IMR-90 (cell line): ENCODE measurements around the gene ATP11B. TPM values are rescaled to one million over a fixed set of nuclear protein-coding genes. Genes with fewer than 3 reads are reported as not detected.
A peak's percentile ranks its signal among the peaks of the same experiment; 100 is the strongest.

Experiments
- ATAC-seq: fragments of 200-7000 bp; cut with Tn5 transposase; 2 replicates; pipeline ENCODE4 v1.9.1; 2020; ENCODE audit warnings: low read depth, mild to moderate bottlenecking, moderate library complexity
- BruUV-seq: library from RNA; stranded (reverse); fragments of 400-500 nt; replicated peaks from 2 replicates; lab custom pipeline; 2021; lab: Mats Ljungman, UMichigan
- CTCF ChIA-PET: fragments of 300-600 bp; formaldehyde crosslinking; extraction: SDS; loops from one replicate; lab custom pipeline; 2021; ENCODE audit warnings: antibody characterized with exemption; lab: Yijun Ruan, JAX
- POLR2A ChIA-PET: fragments of 300-600 bp; sonication (Branson Sonifier 250); formaldehyde crosslinking; loops from one replicate; lab custom pipeline; 2022; ENCODE audit warnings: antibody characterized with exemption; ENCODE audit not compliant: unreplicated experiment; lab: Charles Lee
- DNase-seq: peaks from one replicate; pipeline ENCODE4 v3.0.0; 2013
- H2AFZ ChIP-seq: replicated peaks from 2 replicates; pipeline ENCODE3; 2013; ENCODE audit warnings: low read length, mild to moderate bottlenecking; ENCODE audit not compliant: poor library complexity
- H2AK5ac ChIP-seq: 2 replicates; pipeline ENCODE4 v1.6.1; 2013; ENCODE audit warnings: low read depth, low read length, inconsistent platforms
- H2AK9ac ChIP-seq: replicated peaks from 2 replicates; pipeline ENCODE3; 2013; ENCODE audit warnings: mild to moderate bottlenecking, low read depth, low read length, moderate library complexity; ENCODE audit not compliant: poor library complexity
- H2BK120ac ChIP-seq: 2 replicates; pipeline ENCODE4 v1.6.1; 2013; ENCODE audit warnings: low read depth, low read length, inconsistent platforms
- H2BK15ac ChIP-seq: 3 replicates; pipeline ENCODE4 v1.6.1; 2013; ENCODE audit warnings: low read depth, low read length, inconsistent platforms
- H2BK20ac ChIP-seq: 2 replicates; pipeline ENCODE4 v1.6.1; 2013; ENCODE audit warnings: low read depth, mild to moderate bottlenecking, inconsistent platforms, low read length, moderate library complexity
- H2BK5ac ChIP-seq: 2 replicates; pipeline ENCODE4 v1.6.1; 2013; ENCODE audit warnings: mild to moderate bottlenecking, low read depth, low read length, inconsistent platforms; ENCODE audit not compliant: poor library complexity, severe bottlenecking
- H3K14ac ChIP-seq: replicated peaks from 2 replicates; pipeline ENCODE4 v1.6.1; 2013; ENCODE audit warnings: low read depth, low read length, inconsistent platforms
- H3K18ac ChIP-seq: 2 replicates; pipeline ENCODE4 v1.6.1; 2013; ENCODE audit warnings: low read depth, low read length, control low read depth
- H3K23ac ChIP-seq: 2 replicates; pipeline ENCODE4 v1.6.1; 2013; ENCODE audit warnings: low read depth, low read length, inconsistent platforms
- H3K27ac ChIP-seq: 2 replicates; pipeline ENCODE4 v1.5.1; 2013; ENCODE audit warnings: mild to moderate bottlenecking, control low read depth, low read length; ENCODE audit not compliant: insufficient read depth
- H3K27me3 ChIP-seq: 2 replicates; pipeline ENCODE4 v1.6.1; 2013; ENCODE audit warnings: low read length; ENCODE audit not compliant: control insufficient read depth, insufficient read depth
- H3K36me3 ChIP-seq: 2 replicates; pipeline ENCODE4 v1.6.1; 2013; ENCODE audit warnings: low read length, mixed read lengths; ENCODE audit not compliant: control insufficient read depth, insufficient read depth
- H3K4ac ChIP-seq: 2 replicates; pipeline ENCODE4 v1.6.1; 2013; ENCODE audit warnings: low read depth, low read length, inconsistent platforms
- H3K4me1 ChIP-seq: 2 replicates; pipeline ENCODE4 v1.6.1; 2013; ENCODE audit warnings: low read length, mixed read lengths; ENCODE audit not compliant: control insufficient read depth, insufficient read depth
- H3K4me2 ChIP-seq: 2 replicates; pipeline ENCODE4 v1.6.1; 2013; ENCODE audit warnings: low read depth, mild to moderate bottlenecking, control low read depth, low read length, moderate library complexity
- H3K4me3 ChIP-seq: 2 replicates; pipeline ENCODE4 v1.5.1; 2013; ENCODE audit warnings: low read depth, mild to moderate bottlenecking, control low read depth, low read length, moderate library complexity; ENCODE audit not compliant: insufficient read depth
- H3K56ac ChIP-seq: 2 replicates; pipeline ENCODE4 v1.6.1; 2013; ENCODE audit warnings: low read length, inconsistent platforms; ENCODE audit not compliant: insufficient read depth; ENCODE audit errors: extremely low read depth
- H3K79me1 ChIP-seq, 2 experiments: 2 replicates each; pipeline ENCODE4 v1.6.1; 2013; ENCODE audit warnings: low read length in 2 of 2, inconsistent platforms in 1 of 2, low read depth in 1 of 2
- H3K9ac ChIP-seq: 2 replicates; pipeline ENCODE4 v1.6.1; 2013; ENCODE audit warnings: low read depth, low read length, control low read depth
- H3K9me1 ChIP-seq: 2 replicates; pipeline ENCODE4 v1.6.1; 2013; ENCODE audit warnings: low read length, inconsistent platforms; ENCODE audit not compliant: insufficient read depth
- H3K9me3 ChIP-seq: 2 replicates; pipeline ENCODE4 v1.6.1; 2013; ENCODE audit warnings: low read length; ENCODE audit not compliant: control insufficient read depth, insufficient read depth
- H4K20me1 ChIP-seq: 2 replicates; pipeline ENCODE4 v1.6.1; 2013; ENCODE audit warnings: low read length, inconsistent platforms; ENCODE audit not compliant: insufficient read depth
- H4K5ac ChIP-seq: 2 replicates; pipeline ENCODE4 v1.6.1; 2013; ENCODE audit warnings: mild to moderate bottlenecking, low read depth, low read length, control low read depth
- H4K8ac ChIP-seq, 2 experiments: 2 replicates each; pipeline ENCODE4 v1.6.1; 2013; ENCODE audit warnings: low read depth in 2 of 2, low read length in 2 of 2, control low read depth in 1 of 2, inconsistent platforms in 1 of 2
- H4K91ac ChIP-seq: 2 replicates; pipeline ENCODE4 v1.6.1; 2013; ENCODE audit warnings: low read depth, low read length, inconsistent platforms; ENCODE audit not compliant: insufficient read depth
- BHLHE40 ChIP-seq: fragments of 150-350 bp; IDR thresholded peaks from 2 replicates; pipeline ENCODE4 v1.6.1; 2016; ENCODE audit warnings: mild to moderate bottlenecking, low read depth, low read length
- CEBPB ChIP-seq: IDR thresholded peaks from 2 replicates; pipeline ENCODE4 v1.6.1; 2012; ENCODE audit warnings: low read depth, low read length, improper control_type of control experiment
- CHD1 ChIP-seq: IDR thresholded peaks from 2 replicates; pipeline ENCODE4 v1.6.1; 2012; ENCODE audit warnings: low read depth, low read length, improper control_type of control experiment
- MAFK ChIP-seq: IDR thresholded peaks from 2 replicates; pipeline ENCODE4 v1.6.1; 2012; ENCODE audit warnings: low read depth, low read length, improper control_type of control experiment
- MAZ ChIP-seq: IDR thresholded peaks from 2 replicates; pipeline ENCODE4 v1.6.1; 2012; ENCODE audit warnings: low read depth, mild to moderate bottlenecking, low read length, improper control_type of control experiment, moderate library complexity, borderline replicate concordance
- MXI1 ChIP-seq: IDR thresholded peaks from 2 replicates; pipeline ENCODE4 v1.6.1; 2012; ENCODE audit warnings: low read depth, mild to moderate bottlenecking, low read length, moderate library complexity, borderline replicate concordance
- NFE2L2 ChIP-seq: fragments of 150-350 bp; IDR thresholded peaks from 2 replicates; pipeline ENCODE4 v1.6.1; 2016; ENCODE audit warnings: low read depth, mild to moderate bottlenecking, low read length
- POLR2A ChIP-seq: IDR thresholded peaks from 2 replicates; pipeline ENCODE4 v1.6.1; 2012; ENCODE audit warnings: mild to moderate bottlenecking, low read depth, low read length
- RCOR1 ChIP-seq: IDR thresholded peaks from 2 replicates; pipeline ENCODE4 v1.6.1; 2012; ENCODE audit warnings: mild to moderate bottlenecking, low read length, improper control_type of control experiment; ENCODE audit not compliant: insufficient replicate concordance
- RFX5 ChIP-seq: IDR thresholded peaks from 2 replicates; pipeline ENCODE4 v1.8.0; 2012; ENCODE audit warnings: low read depth, mild to moderate bottlenecking, low read length, moderate library complexity
- SMC3 ChIP-seq: fragments of 150-350 bp; IDR thresholded peaks from 2 replicates; pipeline ENCODE4 v1.6.1; 2016; ENCODE audit warnings: low read depth, mild to moderate bottlenecking, antibody characterized with exemption, low read length, moderate library complexity
- WGBS, 2 experiments: methylation state at CpG; one replicate each; pipeline versions ENCODE4 v1.1.5 to v1.1.7; 2013; ENCODE audit warnings: missing lambda C conversion rate in 2 of 2; ENCODE audit not compliant: insufficient read length in 1 of 2; ENCODE audit errors: extremely low coverage in 2 of 2; 5-methylcytosine and 5-hydroxymethylcytosine counted together
- dilution Hi-C: fragments of 300-500 bp; cut with HindIII; formaldehyde crosslinking; loops from one replicate; pipeline ENCODE4 v1.14.3; 2018; ENCODE audit warnings: low sequenced_read_pairs; ENCODE audit not compliant: unreplicated experiment
- in situ Hi-C: fragments of 300-500 bp; cut with MboI; formaldehyde crosslinking; loops from 3 replicates; pipeline ENCODE4 v1.14.3; 2019; ENCODE audit warnings: low sequenced_read_pairs, inconsistent platforms, mixed read lengths
- intact Hi-C: fragments of 100-400 bp; cut with micrococcal nuclease; formaldehyde crosslinking; loops from 2 replicates; pipeline ENCODE4 v1.10.0; 2022
- polyA plus RNA-seq, 3 experiments: library from polyadenylated mRNA; depleted of rRNA; stranded (reverse); fragments of >200 nt; gene quantifications; 2 replicates each; pipeline ENCODE4 v1.2.3, GENCODE V29; 2012; ENCODE audit warnings: low replicate concordance in 1 of 3
- total RNA-seq: library from RNA; depleted of rRNA; stranded (reverse); fragments of >200 nt; gene quantifications from 2 replicates; pipeline ENCODE4 v1.2.3, GENCODE V29; 2012
- TF ChIP-seq, protein P1 (sequence below): fragments of 150-350 bp; IDR thresholded peaks from 2 replicates; pipeline ENCODE4 v1.6.1; 2017; ENCODE audit warnings: mild to moderate bottlenecking, antibody characterized with exemption, low read length, low read depth
- TF ChIP-seq, protein P2 (sequence below): fragments of 150-350 bp; IDR thresholded peaks from 2 replicates; pipeline ENCODE4 v1.6.1; 2016; ENCODE audit warnings: low read depth, mild to moderate bottlenecking, low read length, moderate library complexity, borderline replicate concordance
- TF ChIP-seq, protein P3 (sequence below): conservative IDR thresholded peaks from 2 replicates; pipeline ENCODE4 v1.5.1; 2012; ENCODE audit warnings: mild to moderate bottlenecking, low read depth, low read length, improper control_type of control experiment

ATP11B gene
- total and polyA plus RNA-seq, 2 of the 4 experiments (the other 2 are of a cell fraction), result 10.0 to 39.6 TPM

DNA sequence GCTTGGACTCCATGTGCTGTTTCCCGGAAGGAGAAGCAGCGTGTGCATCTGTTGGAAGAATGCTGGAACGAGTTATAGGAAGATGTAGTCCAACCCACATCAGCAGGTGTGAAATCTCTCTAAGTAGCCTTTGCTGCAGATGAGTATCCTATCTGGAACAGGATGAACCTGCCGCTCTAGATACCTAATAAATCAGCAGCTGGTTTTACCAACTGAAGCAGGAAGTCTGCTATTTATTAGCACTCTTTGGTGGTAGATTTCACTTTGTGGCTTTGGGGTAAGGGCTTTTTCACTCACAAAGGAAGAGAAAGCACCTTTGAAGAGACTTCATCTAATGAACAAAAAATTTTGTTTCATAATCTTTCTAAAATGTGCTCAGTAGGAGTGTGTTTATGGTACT, 120.6 kb downstream of the ATP11B start:
- H3K9me1 ChIP-seq, result peaks cover 5% of the 10 kb centered on the region; the same call in 1 of the 2 replicates
- H3K27ac ChIP-seq, result peak overlapping the region; percentile 90; the same call in 1 of the 2 replicates
- no peak overlapping the region for H4K91ac ChIP-seq
- H3K14ac ChIP-seq, result no peak overlapping the region
- H3K36me3 ChIP-seq, result 0 out of 2 replicates have a peak, but pooled peaks cover 1% of the 10 kb centered on the region
- ChIA-PET POLR2A (no interaction called here), CTCF (no interaction called here)
- H4K8ac ChIP-seq, result no peak overlapping the region
- no TSS peak for BruUV-seq
- 0 out of 2 replicates have a peak overlapping the region, but pooled peaks have one; percentile 4 for H3K23ac ChIP-seq
- H3K56ac ChIP-seq, result no peak overlapping the region
- peaks cover 13% of the 10 kb centered on the region for H3K4me1 ChIP-seq
- TF ChIP-seq RCOR1 (no peak), CEBPB (no peak), CHD1 (no peak), BHLHE40 (no peak), MXI1 (no peak), MAZ (no peak), POLR2A (no peak), NFE2L2 (no peak), SMC3 (no peak), RFX5 (no peak), MAFK (no peak)
- TF ChIP-seq, protein P1, sequence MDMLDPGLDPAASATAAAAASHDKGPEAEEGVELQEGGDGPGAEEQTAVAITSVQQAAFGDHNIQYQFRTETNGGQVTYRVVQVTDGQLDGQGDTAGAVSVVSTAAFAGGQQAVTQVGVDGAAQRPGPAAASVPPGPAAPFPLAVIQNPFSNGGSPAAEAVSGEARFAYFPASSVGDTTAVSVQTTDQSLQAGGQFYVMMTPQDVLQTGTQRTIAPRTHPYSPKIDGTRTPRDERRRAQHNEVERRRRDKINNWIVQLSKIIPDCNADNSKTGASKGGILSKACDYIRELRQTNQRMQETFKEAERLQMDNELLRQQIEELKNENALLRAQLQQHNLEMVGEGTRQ, result no peak
- TF ChIP-seq, protein P2, sequence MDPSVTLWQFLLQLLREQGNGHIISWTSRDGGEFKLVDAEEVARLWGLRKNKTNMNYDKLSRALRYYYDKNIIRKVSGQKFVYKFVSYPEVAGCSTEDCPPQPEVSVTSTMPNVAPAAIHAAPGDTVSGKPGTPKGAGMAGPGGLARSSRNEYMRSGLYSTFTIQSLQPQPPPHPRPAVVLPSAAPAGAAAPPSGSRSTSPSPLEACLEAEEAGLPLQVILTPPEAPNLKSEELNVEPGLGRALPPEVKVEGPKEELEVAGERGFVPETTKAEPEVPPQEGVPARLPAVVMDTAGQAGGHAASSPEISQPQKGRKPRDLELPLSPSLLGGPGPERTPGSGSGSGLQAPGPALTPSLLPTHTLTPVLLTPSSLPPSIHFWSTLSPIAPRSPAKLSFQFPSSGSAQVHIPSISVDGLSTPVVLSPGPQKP, result no peak
- TF ChIP-seq, protein P3, sequence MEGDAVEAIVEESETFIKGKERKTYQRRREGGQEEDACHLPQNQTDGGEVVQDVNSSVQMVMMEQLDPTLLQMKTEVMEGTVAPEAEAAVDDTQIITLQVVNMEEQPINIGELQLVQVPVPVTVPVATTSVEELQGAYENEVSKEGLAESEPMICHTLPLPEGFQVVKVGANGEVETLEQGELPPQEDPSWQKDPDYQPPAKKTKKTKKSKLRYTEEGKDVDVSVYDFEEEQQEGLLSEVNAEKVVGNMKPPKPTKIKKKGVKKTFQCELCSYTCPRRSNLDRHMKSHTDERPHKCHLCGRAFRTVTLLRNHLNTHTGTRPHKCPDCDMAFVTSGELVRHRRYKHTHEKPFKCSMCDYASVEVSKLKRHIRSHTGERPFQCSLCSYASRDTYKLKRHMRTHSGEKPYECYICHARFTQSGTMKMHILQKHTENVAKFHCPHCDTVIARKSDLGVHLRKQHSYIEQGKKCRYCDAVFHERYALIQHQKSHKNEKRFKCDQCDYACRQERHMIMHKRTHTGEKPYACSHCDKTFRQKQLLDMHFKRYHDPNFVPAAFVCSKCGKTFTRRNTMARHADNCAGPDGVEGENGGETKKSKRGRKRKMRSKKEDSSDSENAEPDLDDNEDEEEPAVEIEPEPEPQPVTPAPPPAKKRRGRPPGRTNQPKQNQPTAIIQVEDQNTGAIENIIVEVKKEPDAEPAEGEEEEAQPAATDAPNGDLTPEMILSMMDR, result no peak
- no peak overlapping the region for H2AFZ ChIP-seq
- dilution Hi-C loops, result no loop called here
- peaks cover 3% of the 10 kb centered on the region in 2 experiments; a peak in 2 of 4 replicates for H3K79me1 ChIP-seq
- H2AK9ac ChIP-seq, result no peak overlapping the region
- H3K18ac ChIP-seq, result peak overlapping the region; percentile 88
- no peaks in the 10 kb centered on the region for H3K27me3 ChIP-seq
- peak overlapping the region; percentile 68 for H2BK5ac ChIP-seq
- no peak for ATAC-seq
- peak overlapping the region; percentile 11; the same call in 1 of the 2 replicates for H3K4ac ChIP-seq
- H4K20me1 ChIP-seq, result no peaks in the 10 kb centered on the region; the same call in 1 of the 2 replicates
- 0 out of 2 replicates have a peak overlapping the region, but pooled peaks have one; percentile 5 for H2BK120ac ChIP-seq
- no peak overlapping the region; the same call in 1 of the 2 replicates for H2BK20ac ChIP-seq
- no peak for DNase-seq
- H3K4me2 ChIP-seq, result peak overlapping the region; percentile 26; the same call in 1 of the 2 replicates
- H3K9me3 ChIP-seq, result no peaks in the 10 kb centered on the region
- peak overlapping the region; percentile 20; the same call in 1 of the 3 replicates for H2BK15ac ChIP-seq
- peak overlapping the region; percentile 17; the same call in 1 of the 2 replicates for H2AK5ac ChIP-seq
- no peak overlapping the region for H3K4me3 ChIP-seq
- 0 out of 2 replicates have a peak overlapping the region, but pooled peaks have one; percentile 56 for H3K9ac ChIP-seq
- H4K5ac ChIP-seq, result peak overlapping the region; percentile 18
- WGBS, 2 experiments, result 80% methylated on average over 3 of the region's 4 CpGs; no CpG with 5 or more reads in 1 of the 2 experiments
- in situ Hi-C loops, result loop anchor here (25.0 kb wide), 1 partner anchor 473 kb away; no protein-coding TSS in a partner anchor
- intact Hi-C loops, result loop anchor here (5.0 kb wide), 2 partner anchors 118 to 183 kb away; partner anchors contain the start of gene MCCC1
